HG03558 (cell line): ENCODE measurements around the gene ELMO3.

Experiments used
- ATAC-seq: cut with Tn5 transposase; IDR thresholded peaks from one replicate; pipeline ENCODE4 v1.9.1; 2021; ENCODE audit warnings: moderate number of reproducible peaks; ENCODE audit not compliant: unreplicated experiment; ENCODE audit errors: extremely low read depth

Gene ELMO3

DNA sequence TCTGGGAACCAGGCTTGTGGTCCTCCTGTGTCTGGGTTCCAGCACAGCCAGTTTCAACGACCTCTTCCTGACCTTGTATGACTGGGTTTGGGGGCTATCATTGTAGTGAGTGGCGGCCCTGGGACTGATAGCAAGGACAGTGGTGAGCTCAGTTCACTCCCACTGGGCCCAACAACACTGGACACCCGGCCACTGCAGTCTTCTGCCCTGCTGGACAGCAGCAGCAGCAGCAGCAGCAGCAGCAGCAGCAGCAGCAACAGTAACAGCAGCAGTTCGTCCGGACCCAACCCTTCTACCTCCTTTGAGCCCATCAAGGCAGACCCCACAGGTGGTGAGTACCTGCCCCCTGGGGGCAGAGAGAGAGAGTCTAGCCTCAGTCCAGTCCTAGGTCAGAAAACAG, 3.3 kb upstream of the ELMO3 start:
- ATAC-seq, result no peak

DNA sequence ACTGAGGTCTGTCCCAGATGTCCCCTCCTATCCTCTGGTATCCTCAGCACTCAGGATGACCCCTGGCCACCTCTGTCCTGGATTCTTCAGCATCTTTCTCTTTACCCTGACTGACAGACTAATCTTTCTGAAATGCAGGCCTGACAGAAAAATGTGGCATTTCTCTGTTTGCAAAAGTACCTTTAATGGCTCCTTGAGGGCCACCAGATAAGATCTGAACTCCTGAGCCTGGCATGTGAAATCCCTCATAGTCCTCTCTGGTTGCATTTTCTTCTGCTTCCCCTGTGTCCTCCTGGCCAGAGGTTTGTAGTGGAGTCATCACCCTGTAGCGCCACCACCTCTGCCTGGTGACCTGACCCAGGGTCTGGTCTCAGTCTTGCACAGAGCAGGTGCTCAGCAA, 2.0 kb upstream of the ELMO3 start:
- no peak for ATAC-seq

DNA sequence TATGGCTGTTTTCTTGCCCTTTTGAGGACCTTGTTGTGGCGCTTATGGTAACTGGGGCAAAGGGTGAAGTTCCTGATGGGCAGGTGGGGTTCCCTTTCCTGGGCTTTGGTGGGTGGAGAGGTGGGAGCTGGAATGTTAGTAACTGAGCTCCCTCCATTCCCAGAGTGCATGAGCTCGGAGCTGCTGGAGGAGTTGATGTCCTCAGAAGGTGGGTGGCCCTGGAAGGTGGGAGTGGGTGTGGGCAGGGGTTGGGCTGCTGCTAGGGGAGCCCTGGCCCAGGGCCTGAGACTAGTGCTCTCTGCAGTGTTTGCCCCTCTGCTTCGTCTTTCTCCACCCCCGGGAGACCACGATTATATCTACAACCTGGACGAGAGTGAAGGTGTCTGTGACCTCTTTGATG, 1.2 kb upstream of the ELMO3 start:
- ATAC-seq, result no peak

DNA sequence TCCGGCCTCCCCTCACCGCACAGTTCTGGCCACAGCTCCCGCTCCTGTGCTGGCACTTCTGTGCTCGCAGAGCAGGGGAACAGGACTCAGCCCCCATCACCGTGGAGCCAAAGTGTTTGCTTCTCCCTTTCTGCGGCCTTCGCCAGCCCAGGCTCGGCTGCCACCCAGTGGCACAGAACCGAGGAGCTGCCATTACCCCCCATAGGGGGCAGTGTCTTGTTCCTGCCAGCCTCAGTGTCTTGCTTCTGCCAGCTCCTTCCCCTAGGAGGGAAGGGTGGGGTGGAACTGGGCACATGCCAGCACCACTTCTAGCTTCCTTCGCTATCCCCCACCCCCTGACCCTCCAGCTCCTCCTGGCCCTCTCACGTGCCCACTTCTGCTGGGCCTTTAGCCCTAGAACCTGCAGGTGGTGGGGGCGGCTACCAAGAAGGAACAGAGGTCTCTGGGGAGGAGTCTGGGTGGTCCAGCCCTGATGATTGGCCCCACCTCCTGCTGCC, 645 bp upstream of the ELMO3 start:
- no peak for ATAC-seq

DNA sequence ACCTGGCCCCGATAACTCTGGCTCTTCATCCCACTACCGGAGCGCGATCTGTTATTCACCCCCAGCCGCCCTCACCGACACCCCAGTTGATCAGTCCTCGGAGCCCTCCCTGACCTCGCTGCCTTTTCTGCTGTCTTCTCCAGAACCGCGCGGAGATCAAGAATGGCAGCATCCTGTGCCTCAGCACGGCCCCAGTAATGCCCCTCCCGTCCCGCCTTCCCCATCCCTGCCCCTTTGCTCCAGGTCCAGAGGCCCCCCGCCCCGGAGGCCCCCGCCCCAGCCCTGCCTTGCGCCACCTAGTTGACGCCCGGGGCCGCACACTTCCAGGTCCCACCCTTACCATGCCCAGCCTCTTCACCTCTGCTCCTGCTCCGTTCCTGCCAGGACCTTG, 872 bp downstream of the ELMO3 start:
- ATAC-seq, result no peak

DNA sequence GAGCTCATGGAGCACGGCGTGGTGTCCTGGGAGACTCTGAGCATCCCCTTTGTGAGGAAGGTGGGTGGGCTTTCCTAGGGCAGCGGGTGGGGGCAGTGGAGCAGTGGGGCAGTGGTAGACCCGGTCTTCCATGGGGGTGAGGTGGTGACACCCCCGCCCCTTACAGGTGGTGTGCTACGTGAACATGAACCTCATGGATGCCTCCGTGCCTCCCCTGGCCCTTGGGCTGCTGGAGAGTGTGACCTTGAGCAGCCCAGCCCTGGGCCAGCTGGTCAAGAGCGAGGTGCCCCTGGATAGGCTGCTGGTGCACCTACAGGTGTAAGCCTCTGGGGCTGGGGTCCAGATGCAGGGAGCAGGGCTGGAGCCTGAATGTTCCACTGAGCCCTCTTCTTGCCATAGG, 1.6 kb downstream of the ELMO3 start:
- ATAC-seq, result no peak

DNA sequence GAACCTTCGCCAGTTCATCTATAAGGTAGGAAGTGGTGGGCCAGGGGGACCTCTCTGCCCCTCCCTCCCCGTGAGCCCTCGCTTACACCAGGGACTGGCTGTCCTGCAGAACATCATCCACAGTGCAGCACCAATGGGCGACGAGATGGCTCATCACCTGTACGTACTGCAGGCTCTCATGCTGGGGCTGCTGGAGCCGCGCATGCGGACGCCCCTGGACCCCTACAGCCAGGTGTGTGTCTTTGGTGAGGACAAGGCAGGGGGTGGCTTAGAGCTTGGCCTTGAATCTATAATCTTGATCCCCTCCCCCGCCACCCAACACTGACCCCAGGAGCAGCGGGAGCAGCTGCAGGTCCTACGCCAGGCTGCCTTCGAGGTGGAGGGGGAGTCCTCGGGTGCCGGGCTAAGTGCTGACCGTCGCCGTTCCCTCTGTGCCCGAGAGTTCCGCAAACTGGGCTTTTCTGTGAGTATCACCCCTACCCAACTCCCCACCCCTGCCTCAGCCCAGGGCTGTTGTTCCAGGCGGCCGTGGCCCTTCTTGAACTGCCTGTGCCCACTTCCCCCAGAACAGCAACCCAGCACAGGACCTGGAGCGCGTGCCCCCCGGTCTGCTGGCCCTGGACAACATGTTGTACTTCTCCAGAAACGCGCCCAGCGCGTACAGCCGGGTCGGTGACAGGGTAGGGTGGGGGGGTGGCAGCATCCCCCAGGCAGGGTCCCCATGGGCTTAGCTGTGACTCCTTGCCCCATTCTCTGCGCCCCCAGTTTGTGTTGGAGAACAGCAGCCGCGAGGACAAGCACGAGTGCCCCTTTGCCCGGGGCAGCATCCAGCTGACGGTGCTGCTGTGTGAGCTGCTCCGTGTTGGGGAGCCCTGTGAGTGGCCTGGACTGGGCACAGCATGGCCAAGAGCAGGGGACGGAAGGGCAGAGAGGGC, 2.7 kb downstream of the ELMO3 start:
- ATAC-seq, result no peak

DNA sequence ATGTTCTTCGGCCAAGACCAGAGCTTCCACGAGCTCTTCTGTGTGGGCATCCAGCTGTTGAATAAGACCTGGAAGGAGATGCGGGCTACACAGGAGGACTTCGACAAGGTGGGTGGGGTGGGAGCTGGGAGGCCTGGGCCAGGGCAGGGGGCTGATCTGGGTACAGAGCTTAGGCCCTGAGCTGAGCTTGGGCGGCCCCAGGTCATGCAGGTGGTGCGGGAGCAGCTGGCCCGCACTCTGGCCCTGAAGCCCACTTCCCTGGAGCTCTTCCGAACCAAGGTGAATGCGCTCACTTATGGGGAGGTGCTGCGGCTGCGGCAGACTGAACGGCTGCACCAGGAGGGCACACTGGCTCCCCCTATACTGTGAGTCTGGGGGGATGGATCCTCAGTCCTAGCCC, 3.5 kb downstream of the ELMO3 start:
- ATAC-seq, result no peak

DNA sequence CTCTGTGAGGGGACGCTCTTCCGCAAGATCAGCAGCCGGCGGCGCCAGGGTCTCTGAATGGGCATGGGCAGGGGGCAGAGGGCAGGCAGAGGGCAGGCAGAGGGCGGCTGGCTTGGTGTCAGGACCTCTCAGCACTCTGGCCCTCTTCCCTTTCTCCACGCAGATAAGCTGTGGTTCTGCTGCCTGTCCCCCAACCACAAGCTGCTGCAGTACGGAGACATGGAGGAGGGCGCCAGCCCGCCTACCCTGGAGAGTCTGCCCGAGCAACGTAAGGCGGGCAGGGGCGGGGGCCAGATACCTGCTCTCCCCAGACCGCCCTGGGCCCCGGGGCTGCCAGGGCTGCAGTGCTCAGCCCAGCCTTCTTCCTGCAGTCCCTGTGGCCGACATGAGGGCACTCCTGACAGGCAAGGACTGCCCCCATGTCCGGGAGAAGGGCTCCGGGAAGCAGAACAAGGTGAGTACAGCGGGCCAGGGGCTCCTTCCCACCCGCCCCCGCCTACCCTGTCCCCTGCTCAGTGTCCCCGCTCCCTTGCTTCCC, 4.1 kb downstream of the ELMO3 start:
- no peak for ATAC-seq

DNA sequence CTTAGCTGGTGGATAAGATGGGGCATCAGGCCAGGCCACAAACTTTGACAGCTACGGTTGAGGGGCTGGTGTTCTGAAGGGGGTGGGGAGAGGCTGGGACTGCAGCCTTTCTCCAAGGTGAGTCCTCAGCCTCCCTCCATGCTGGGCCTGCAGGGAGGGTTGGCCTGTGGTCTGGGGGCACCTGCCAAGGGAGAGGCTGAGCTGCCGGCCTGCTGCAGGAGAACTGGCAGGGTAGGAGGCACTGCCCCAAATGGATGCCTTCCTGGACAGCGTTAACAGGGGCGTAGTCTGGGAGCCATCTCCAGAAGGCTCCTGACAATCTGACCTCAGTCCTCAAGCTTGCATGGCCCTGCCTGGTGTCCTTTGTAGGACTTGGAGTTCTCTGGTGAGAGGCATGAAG, 5.1 kb downstream of the ELMO3 start:
- no peak for ATAC-seq

DNA sequence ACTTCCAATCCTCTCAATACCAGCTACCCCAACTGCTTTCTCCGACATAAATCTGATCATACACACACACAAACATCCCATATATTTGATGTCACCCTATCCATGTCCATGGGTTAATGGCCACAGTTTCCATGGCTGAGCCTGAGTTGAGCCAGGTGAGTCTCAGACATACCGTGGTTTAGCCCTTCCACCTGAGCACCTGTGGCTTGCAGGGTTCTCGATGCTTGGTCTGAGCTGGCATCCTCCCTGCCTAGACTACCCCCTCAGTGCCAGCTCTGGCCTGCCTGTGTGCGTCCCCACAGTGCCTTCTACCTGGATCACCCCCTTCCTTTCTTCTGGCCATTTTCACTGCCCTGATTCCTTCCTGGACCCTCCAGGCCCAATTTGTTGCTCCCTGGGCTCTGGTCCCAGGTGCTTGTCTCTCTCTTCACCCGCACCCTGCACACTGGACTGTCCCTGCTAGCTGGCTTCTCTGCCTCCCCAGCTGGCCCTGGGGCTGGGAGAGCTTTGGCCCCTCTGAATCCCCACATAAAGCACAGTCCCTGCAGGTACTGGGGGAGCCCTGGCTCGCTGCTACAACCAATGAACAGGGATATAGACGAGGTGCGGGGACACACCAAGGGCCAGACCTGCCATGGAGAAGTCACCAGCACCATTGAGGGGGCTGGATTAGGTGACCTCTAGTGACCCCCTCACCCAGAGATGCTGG, 7.4 kb downstream of the ELMO3 start:
- no peak for ATAC-seq

DNA sequence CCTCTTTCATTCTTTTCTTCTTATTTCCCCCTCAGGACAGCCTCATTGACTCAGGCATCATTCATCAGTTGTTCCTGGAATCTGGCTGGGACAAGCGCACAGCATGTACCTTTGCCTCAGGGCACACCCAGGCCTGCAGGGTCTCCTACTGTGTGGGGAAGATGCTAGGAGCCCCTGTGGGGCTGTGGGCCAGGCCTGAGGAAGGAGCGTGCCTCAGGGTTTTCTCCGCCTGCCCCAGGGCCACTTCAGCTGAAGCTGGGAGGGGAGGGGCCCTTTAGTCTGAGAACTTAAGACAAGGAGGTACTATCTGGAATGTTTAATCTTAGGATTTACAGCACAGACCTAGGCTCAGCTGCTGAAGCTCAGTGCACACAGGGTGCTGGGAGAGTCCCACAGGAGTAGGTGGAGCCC, 7.9 kb downstream of the ELMO3 start:
- no peak for ATAC-seq

DNA sequence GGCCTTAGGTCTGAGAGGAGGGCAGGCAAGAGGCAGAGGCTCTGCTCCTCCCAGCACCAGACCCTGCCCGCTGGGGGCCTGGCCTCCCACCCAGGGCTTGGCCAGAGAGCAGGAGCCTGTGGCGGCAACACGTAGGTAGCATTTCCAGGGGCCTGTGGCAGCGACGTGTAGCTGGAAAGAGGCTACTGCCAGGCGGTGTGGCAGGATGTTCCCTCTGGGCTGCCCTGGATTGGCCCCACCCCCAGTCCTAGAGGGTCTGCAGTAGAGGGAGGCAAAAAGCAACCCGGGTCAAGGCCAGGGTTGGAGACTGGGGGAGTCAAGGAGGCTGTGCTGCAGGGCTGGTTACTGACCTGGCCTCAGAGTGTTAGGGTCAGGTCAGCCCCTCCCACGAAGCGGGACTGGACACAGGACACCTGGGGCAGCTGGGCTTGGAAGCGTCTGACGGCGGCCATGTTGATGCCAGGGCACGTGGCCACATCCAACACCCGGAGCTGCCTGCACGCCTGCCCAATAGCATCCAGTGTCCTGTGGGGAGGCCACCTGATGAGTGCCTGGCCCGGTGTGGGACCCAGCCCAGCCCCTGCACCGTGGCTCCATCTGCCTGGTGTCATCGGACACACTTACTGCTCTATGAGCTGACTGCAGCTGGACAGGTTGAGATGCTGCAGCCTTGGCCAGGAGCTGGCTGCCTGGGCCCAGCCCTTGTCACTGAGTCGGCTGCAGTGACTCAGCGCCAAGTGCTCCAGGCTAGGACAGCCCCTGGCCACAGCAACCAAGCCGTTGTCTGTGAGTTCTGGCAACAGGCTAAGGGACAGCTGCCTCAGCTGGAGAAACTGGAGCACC, 8.5 kb downstream of the ELMO3 start:
- ATAC-seq, result no peak

DNA sequence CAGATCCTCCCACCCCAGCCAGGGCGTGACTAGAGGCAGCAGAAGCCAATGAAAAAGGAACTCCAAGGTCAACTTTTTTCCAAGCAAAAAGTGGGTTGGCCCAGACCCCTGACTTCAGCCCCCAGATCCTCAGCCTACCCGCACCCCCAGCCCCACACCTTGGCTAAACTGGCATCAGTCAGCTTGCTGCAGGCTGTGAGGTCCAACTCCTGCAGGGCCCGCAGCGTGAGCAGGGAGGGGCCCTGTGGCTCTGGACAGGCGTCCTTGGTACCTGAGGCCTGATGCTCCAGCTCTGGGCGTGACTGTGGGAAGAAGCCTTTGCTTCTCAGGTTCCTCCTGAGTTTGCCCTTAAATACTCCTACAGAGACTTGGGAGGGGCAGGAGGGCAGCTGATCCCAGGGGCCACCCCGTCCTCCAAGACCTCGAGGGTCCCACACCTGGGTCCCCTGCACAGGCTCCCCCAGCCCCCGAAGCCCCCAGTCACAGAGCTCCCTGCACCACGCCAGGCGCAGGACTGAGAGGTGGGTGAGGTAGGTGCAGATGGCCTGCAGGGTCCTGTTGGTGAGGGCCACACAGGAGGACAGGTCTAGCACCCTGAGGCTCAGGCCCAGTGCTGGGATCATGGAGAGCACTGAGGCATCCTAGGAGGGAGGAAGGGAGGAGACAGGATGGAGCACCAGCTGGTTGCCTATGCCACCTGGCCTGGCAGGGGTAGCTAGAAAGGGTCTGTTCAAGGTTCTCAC, 9.4 kb downstream of the ELMO3 start:
- no peak for ATAC-seq

DNA sequence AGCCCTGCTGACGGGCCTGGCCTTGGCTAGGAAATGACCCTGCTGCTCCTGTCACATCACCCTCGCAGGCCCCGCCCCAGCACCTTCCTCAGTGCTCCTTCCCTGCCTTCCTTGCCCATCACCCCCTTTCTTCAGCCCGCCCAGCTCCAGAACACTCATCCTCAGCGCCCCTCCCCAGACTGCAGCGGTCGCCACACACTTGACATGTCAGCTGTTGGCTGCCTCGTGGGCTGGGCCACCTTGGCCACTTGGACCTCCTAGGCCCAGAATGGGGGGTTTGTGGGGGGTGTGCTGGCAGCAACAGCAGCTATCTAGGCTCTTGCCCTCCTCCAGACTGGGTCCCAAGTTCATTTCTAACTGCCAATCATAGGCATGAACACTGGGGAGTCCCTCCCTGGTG, 10.6 kb downstream of the ELMO3 start:
- ATAC-seq, result no peak

DNA sequence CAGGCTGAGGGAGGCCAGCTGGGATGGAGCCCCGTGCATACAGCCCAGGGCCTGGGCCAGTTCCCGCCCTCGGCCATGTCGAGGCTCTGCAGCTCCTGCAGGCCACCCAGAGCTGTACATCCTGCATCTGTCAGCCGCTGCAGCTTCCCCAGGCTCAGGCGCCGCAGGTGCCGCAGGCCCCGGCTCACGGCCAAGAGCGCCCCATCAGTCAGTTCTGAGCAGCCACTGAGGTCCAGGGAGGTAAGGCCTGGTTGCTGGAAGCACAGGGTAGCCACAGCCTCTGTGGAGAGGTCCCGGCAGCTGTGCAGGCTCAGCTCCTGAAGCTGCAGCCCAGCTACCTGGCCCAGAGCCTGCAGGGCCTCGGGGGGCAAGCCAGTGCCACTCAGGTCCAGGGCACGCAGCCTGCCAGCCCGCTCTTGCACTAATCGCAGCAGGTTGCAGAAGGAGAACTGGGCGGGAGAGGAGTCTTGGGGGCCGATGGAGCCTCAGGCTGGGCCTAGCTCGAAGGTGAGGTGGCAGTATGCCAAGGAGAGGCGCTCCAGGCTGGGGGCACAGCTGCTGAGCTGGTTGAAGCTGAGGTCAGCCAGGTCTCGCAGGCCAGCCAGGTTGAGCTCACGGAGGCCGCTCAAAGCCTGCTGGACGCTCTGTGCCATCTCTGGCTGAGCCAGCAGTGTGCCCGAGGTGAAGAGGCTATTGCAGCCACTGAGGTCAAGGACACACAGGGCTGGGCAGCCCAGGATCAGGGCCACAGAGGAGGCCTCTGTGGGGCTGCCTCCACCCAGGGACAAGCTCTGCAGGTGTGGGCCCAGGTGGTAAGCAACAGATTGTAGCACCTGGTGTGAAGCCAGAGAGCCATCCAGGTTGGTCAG, 11.4 kb downstream of the ELMO3 start:
- ATAC-seq, result no peak

DNA sequence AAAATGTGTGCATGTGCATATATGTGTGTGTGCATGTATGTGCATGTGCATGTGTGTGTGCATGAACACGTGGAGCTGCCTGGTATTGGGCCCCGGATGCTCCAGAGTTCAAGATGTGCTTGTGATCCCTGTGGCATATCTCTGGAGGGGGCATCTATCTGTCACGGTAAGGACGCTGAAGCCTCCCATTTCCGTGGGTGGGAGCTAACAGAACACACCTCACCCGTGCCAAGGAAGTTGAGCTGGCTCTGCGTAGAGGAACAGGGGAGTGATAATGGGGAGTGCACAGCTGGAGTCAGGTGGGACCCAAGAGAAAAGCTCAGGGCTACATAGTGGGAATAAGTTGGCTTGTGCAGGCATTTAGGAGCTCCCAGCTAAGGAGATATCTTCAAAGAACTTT, 12.7 kb downstream of the ELMO3 start:
- ATAC-seq, result no peak

DNA sequence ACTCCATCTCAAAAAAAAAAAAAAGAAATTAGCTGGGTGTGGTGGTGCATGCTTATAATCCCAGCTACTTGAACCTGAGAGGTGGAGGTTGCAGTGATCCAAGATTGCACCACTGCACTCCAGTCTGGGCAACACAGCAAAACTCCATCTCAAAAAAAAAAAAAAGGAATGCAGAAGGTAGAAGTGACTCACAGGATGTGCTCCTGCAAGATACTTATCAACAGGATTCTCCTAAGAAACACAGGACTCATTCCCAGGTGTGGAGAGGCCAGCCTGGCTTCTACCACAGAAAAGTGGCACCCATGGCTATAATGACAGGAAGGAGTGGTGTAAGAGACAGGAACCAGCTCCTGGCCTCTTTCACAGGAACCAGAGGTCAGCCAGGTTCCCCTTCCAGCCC, 13.8 kb downstream of the ELMO3 start:
- no peak for ATAC-seq
